ENCODE results near the gene TCEA2. TPM values are rescaled to one million over a fixed set of nuclear protein-coding genes. Genes with fewer than 3 reads are reported as not detected.

The TCEA2 gene
- total and polyA plus RNA-seq, 2 donors from 2014 or later = 53.8 to 90.9 TPM

- H3K4me1 ChIP-seq (ENCODE audit: control insufficient read depth in 2 of 3, insufficient read depth in 2 of 3, low read depth in 1 of 3, low read length in 3 of 3) = peaks cover 0 to 2% (median 0%) of the 10 kb centered on the region in 3 donors
- H3K36me3 ChIP-seq (ENCODE audit: control insufficient read depth in 2 of 3, insufficient read depth in 3 of 3, low read length in 3 of 3) = no peaks in the 10 kb centered on the region
- peak overlapping the region; percentile 30 to 48 (median 38) for H3K4me3 ChIP-seq (ENCODE audit: low read length in 3 of 3)
- intact Hi-C loops (cut with DNase I) = no loop called here
- H3K9me3 ChIP-seq (ENCODE audit: control insufficient read depth in 2 of 3, insufficient read depth in 1 of 3, low read length in 3 of 3) = no peaks in the 10 kb centered on the region
- DNase-seq = peak in 1 of 5 donors; percentile 8
- no peak overlapping the region for H3K27ac ChIP-seq (ENCODE audit: low read depth in 2 of 2, low read length in 2 of 2)
- peaks cover 7% of the 10 kb centered on the region for H3K27me3 ChIP-seq (ENCODE audit: control insufficient read depth, insufficient read depth, low read length)
- TF ChIP-seq, protein P1, sequence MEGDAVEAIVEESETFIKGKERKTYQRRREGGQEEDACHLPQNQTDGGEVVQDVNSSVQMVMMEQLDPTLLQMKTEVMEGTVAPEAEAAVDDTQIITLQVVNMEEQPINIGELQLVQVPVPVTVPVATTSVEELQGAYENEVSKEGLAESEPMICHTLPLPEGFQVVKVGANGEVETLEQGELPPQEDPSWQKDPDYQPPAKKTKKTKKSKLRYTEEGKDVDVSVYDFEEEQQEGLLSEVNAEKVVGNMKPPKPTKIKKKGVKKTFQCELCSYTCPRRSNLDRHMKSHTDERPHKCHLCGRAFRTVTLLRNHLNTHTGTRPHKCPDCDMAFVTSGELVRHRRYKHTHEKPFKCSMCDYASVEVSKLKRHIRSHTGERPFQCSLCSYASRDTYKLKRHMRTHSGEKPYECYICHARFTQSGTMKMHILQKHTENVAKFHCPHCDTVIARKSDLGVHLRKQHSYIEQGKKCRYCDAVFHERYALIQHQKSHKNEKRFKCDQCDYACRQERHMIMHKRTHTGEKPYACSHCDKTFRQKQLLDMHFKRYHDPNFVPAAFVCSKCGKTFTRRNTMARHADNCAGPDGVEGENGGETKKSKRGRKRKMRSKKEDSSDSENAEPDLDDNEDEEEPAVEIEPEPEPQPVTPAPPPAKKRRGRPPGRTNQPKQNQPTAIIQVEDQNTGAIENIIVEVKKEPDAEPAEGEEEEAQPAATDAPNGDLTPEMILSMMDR (IDR thresholded peaks at IDR 0.05; ENCODE audit: borderline replicate concordance, extremely low read depth, insufficient read depth) = no peak
- FAIRE-seq = no peak
- H3K9ac ChIP-seq (ENCODE audit: low read length in 3 of 3) = no peak overlapping the region
Observed at GRCh38 chr20:64047046-64047389, 16.0 kb upstream of the TCEA2 start.

GRCh38 chr20:64047968-64048401 is 15.0 kb upstream of the TCEA2 start:
- no peak for FAIRE-seq
- H3K36me3 ChIP-seq (ENCODE audit: control insufficient read depth in 2 of 3, insufficient read depth in 3 of 3, low read length in 3 of 3) = no peaks in the 10 kb centered on the region
- peaks cover 7% of the 10 kb centered on the region for H3K27me3 ChIP-seq (ENCODE audit: control insufficient read depth, insufficient read depth, low read length)
- TF ChIP-seq, protein P1 (IDR thresholded peaks at IDR 0.05; ENCODE audit: borderline replicate concordance, extremely low read depth, insufficient read depth) = no peak
- peak overlapping the region in 1 of 3 donors; percentile 29 for H3K4me3 ChIP-seq (ENCODE audit: low read length in 3 of 3)
- H3K9ac ChIP-seq (ENCODE audit: low read length in 3 of 3) = no peak overlapping the region
- intact Hi-C loops (cut with DNase I) = no loop called here
- H3K27ac ChIP-seq (ENCODE audit: low read depth in 2 of 2, low read length in 2 of 2) = no peak overlapping the region
- H3K4me1 ChIP-seq (ENCODE audit: control insufficient read depth in 2 of 3, insufficient read depth in 2 of 3, low read depth in 1 of 3, low read length in 3 of 3) = peaks cover 0 to 5% (median 0%) of the 10 kb centered on the region in 3 donors
- no peaks in the 10 kb centered on the region for H3K9me3 ChIP-seq (ENCODE audit: control insufficient read depth in 2 of 3, insufficient read depth in 1 of 3, low read length in 3 of 3)
- DNase-seq = peak in 2 of 5 donors; percentile 46 to 78

GRCh38 chr20:64048402-64049044 is 14.5 kb upstream of the TCEA2 start:
- Histone ChIP-seq H3K9ac (ENCODE audit: low read length in 3 of 3) (no peak overlapping the region), H3K27me3 (ENCODE audit: control insufficient read depth, insufficient read depth, low read length) (peaks cover 7% of the 10 kb centered on the region), H3K4me1 (ENCODE audit: control insufficient read depth in 2 of 3, insufficient read depth in 2 of 3, low read depth in 1 of 3, low read length in 3 of 3) (peaks cover 0 to 9% (median 0%) of the 10 kb centered on the region in 3 donors), H3K4me3 (ENCODE audit: low read length in 3 of 3) (no peak overlapping the region), H3K36me3 (ENCODE audit: control insufficient read depth in 2 of 3, insufficient read depth in 3 of 3, low read length in 3 of 3) (no peaks in the 10 kb centered on the region), H3K27ac (ENCODE audit: low read depth in 2 of 2, low read length in 2 of 2) (no peak overlapping the region), H3K9me3 (ENCODE audit: control insufficient read depth in 2 of 3, insufficient read depth in 1 of 3, low read length in 3 of 3) (no peaks in the 10 kb centered on the region)
- intact Hi-C loops (cut with DNase I) = no loop called here
- DNase-seq = peak in 1 of 5 donors; percentile 42
- no peak for FAIRE-seq
- TF ChIP-seq, protein P1 (IDR thresholded peaks at IDR 0.05; ENCODE audit: borderline replicate concordance, extremely low read depth, insufficient read depth) = no peak

Data from kidney (tissue), 14 donors.